NCI-H1694 treated with DMSO at 0.1 percent for 48 hours (cell line): Measurements from ENCODE around the gene HOXB1.
A peak's percentile ranks its signal among the peaks of the same experiment; 100 is the strongest.
"Not testable (repeated sequence)": the region's sequence is repeated elsewhere in the genome, so short reads cannot be mapped to it uniquely, and the experiment has no call there.

Experiments used
- DNase-seq: peaks from one replicate; lab custom pipeline; 2025; lab: John Stamatoyannopoulos, UW

HOXB1 gene

GRCh38 chr17:48543107-48543853 is 12.5 kb upstream of the HOXB1 start:
- peak; percentile 23 for DNase-seq

- no peak for DNase-seq
Observed at GRCh38 chr17:48542698-48543106, 11.9 kb upstream of the HOXB1 start.

GRCh38 chr17:48542114-48542656 is 11.4 kb upstream of the HOXB1 start:
- no peak for DNase-seq

- DNase-seq, result no peak
Observed at GRCh38 chr17:48541577-48542113, 10.8 kb upstream of the HOXB1 start.

- DNase-seq, result no peak
Observed at GRCh38 chr17:48541036-48541576, 10.3 kb upstream of the HOXB1 start.

GRCh38 chr17:48540213-48540612 is 9.4 kb upstream of the HOXB1 start:
- DNase-seq, result no peak

GRCh38 chr17:48539177-48539576 is 8.4 kb upstream of the HOXB1 start:
- no peak for DNase-seq

GRCh38 chr17:48537316-48537715 is 6.5 kb upstream of the HOXB1 start:
- DNase-seq, result no peak

- DNase-seq, result not testable (repeated sequence)
Observed at GRCh38 chr17:48535793-48536559, 5.2 kb upstream of the HOXB1 start.

GRCh38 chr17:48532261-48532660 is 1.4 kb upstream of the HOXB1 start:
- DNase-seq, result no peak

GRCh38 chr17:48530208-48530886 is 464 bp downstream of the HOXB1 start:
- no peak for DNase-seq

- DNase-seq, result no peak
Observed at GRCh38 chr17:48529683-48530009, 1.2 kb downstream of the HOXB1 start.

GRCh38 chr17:48528936-48529682 is 1.7 kb downstream of the HOXB1 start:
- DNase-seq, result no peak

GRCh38 chr17:48528153-48528935 is 2.5 kb downstream of the HOXB1 start:
- DNase-seq, result no peak

GRCh38 chr17:48527547-48527932 is 3.3 kb downstream of the HOXB1 start:
- no peak for DNase-seq

GRCh38 chr17:48526608-48527546 is 3.9 kb downstream of the HOXB1 start:
- DNase-seq, result no peak

- no peak for DNase-seq
Observed at GRCh38 chr17:48523010-48523409, 7.8 kb downstream of the HOXB1 start.

GRCh38 chr17:48522031-48522653 is 8.7 kb downstream of the HOXB1 start:
- DNase-seq, result no peak

- no peak for DNase-seq
Observed at GRCh38 chr17:48520631-48521079, 10.2 kb downstream of the HOXB1 start.
